Measurements from ENCODE around the gene RPL11.
"Not testable (repeated sequence)": the region's sequence is repeated elsewhere in the genome, so short reads cannot be mapped to it uniquely, and the experiment has no call there.

Gene RPL11

GRCh38 chr1:23691499-23692307 lies at the start of gene RPL11:
RPL11 (plus strand) TSS chr1:23691806; CDS start chr1:23691824, 18 bp downstream.
- Mint-ChIP-seq H3K27me3 (no peaks in the 10 kb centered on the region), H3K4me3 (peak within 1 kb of the TSS; percentile 97), H3K27ac (peak within 1 kb of the TSS; percentile 97), H3K36me3 (peaks cover 28% of the 10 kb centered on the region), H3K9me3 (ENCODE audit: low read depth) (no peaks in the 10 kb centered on the region), H3K4me1 (ENCODE audit: low read depth) (peaks cover 43% of the 10 kb centered on the region)

DNA sequence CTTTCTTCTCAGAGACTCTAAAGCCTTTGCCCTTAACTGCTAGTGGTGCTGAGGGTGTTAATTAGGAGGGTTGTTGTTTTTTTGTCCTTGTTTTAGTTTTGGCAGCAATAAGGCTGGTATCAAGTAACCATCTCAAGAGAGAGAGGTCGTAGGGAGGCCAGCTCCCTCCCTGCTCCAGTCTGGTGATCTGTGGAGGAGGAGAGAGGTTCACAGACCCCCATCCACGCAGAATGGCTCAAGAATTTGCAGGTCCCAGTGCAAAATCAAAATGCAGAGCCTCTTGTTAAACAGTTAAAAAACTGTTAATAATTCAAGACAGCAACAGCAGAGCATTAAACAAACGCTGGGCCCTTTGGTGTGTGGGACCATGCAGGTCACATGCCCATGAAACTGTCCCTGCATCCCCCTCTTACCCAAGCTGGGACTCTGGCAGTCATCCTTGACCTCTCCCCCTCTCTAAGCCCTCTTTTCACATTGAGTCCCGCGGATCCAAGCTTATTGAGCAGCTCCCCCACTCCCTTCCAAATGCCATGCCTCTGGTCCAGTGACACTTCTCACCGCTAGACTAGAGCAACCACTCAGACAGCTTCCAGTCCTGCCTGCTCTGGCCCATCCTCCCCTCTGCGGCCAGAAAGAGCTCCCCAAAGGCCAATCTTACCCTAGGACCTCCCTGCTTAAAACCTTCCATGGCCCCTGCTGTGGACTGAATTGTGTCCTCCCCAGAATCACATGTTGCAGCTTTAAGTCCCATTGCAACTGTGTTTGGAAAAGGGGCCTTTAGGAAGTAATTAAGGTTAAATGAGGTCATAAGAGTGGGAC lies 47.7 kb upstream of the RPL11 start:
- Mint-ChIP-seq H3K4me1 (ENCODE audit: low read depth) (no peaks in the 10 kb centered on the region), H3K27ac (no peak overlapping the region), H3K27me3 (no peaks in the 10 kb centered on the region)

DNA sequence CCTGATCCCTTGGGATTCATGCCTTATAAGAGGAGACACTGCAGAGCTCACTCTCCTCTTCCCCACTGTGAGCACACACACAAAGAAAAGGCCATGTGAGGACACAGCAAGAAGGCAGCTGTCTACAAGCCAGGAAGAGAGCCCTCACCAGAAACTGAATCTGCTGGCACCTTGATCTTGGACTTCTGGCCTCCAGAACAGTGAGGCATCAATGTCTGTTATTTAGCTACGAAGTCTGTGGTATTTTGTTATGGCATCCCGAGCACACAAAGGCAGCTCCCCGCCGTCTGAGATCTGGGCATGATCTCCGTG lies 47.1 kb upstream of the RPL11 start:
- Mint-ChIP-seq H3K9me3 (ENCODE audit: low read depth) (no peaks in the 10 kb centered on the region), H3K4me1 (ENCODE audit: low read depth) (no peaks in the 10 kb centered on the region), H3K27me3 (no peaks in the 10 kb centered on the region), H3K4me3 (no peak overlapping the region), H3K27ac (no peak overlapping the region), H3K36me3 (no peaks in the 10 kb centered on the region)

More for the DNA sequence above, 47.7 kb upstream of the RPL11 start:
- Mint-ChIP-seq H3K9me3 (ENCODE audit: low read depth) (no peaks in the 10 kb centered on the region), H3K4me3 (no peak overlapping the region), H3K36me3 (no peaks in the 10 kb centered on the region)

- no peak overlapping the region for H3K4me3 Mint-ChIP-seq
- H3K27me3 Mint-ChIP-seq: no peaks in the 10 kb centered on the region
- H3K27ac Mint-ChIP-seq: no peak overlapping the region
- H3K4me1 Mint-ChIP-seq (ENCODE audit: low read depth): no peaks in the 10 kb centered on the region
- H3K9me3 Mint-ChIP-seq (ENCODE audit: low read depth): no peaks in the 10 kb centered on the region
- no peaks in the 10 kb centered on the region for H3K36me3 Mint-ChIP-seq
Observed at GRCh38 chr1:23645338-23645737, 46.3 kb upstream of the RPL11 start.

DNA sequence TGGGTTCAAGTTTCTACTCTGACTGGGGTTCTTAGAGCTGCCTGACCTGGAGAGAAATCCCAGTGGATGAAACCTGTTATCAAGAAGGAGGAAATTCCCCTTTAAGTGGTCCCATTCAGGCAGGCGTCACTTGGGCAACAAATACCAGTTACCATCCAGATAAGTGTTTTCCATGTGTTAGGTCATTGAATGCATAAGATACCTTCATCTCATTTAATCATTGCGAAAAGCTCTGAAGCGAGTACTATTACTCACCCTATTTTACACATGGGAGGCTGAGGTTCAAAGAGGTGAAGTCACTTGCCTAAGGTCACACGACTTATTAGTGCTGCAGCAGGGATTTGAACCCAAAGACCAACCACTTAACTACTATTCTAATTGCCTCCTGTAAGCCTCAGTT lies 45.5 kb upstream of the RPL11 start:
- H3K27ac Mint-ChIP-seq: no peak overlapping the region
- H3K27me3 Mint-ChIP-seq: no peaks in the 10 kb centered on the region
- no peaks in the 10 kb centered on the region for H3K4me1 Mint-ChIP-seq (ENCODE audit: low read depth)
- H3K9me3 Mint-ChIP-seq (ENCODE audit: low read depth): no peaks in the 10 kb centered on the region
- H3K4me3 Mint-ChIP-seq: no peak overlapping the region
- no peaks in the 10 kb centered on the region for H3K36me3 Mint-ChIP-seq

DNA sequence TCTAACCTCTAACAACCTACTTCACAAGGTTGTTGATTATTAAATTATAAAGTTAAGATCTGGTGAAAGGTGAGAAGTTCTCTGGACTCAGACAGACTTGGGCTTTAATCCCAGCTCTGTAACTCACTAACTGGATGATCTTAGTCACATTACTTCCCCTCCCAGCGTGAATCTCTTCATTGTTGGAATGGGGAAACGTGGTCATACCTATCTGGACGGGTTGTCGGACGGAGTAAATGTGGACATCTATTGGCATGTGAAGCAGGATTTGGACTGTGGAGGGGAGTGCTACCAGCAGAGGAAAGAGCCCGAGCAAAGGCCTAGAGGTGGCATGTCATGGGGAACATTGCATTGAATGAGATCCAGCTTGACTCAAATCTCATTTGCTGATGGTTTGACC lies 45.1 kb upstream of the RPL11 start:
- H3K4me1 Mint-ChIP-seq (ENCODE audit: low read depth): no peaks in the 10 kb centered on the region

DNA sequence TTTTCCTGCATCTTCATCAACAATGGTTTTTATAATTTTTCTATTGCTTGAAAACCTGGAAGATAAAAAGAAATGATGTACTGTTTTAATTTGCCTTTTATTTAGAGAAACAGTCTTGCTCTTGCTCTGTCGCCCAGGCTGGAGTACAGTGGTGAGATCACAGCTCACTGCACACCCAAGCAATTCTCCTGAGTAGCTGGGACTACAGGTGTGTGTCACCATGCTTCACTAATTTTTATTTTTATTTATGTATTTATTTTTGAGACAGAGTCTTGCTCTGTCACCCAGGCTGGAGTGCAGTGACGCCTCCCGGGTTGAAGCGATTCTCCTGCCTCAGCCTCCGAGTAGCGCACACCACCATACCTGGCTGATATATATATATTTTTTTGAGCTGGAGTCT lies 43.0 kb upstream of the RPL11 start:
- H3K4me1 Mint-ChIP-seq (ENCODE audit: low read depth): no peaks in the 10 kb centered on the region
- no peak overlapping the region for H3K27ac Mint-ChIP-seq
- no peaks in the 10 kb centered on the region for H3K9me3 Mint-ChIP-seq (ENCODE audit: low read depth)
- H3K27me3 Mint-ChIP-seq: no peaks in the 10 kb centered on the region
- no peak overlapping the region for H3K4me3 Mint-ChIP-seq
- no peaks in the 10 kb centered on the region for H3K36me3 Mint-ChIP-seq

More for the DNA sequence above, 45.1 kb upstream of the RPL11 start:
- no peaks in the 10 kb centered on the region for H3K36me3 Mint-ChIP-seq
- H3K27ac Mint-ChIP-seq: no peak overlapping the region
- H3K4me3 Mint-ChIP-seq: no peak overlapping the region
- no peaks in the 10 kb centered on the region for H3K9me3 Mint-ChIP-seq (ENCODE audit: low read depth)
- no peaks in the 10 kb centered on the region for H3K27me3 Mint-ChIP-seq

DNA sequence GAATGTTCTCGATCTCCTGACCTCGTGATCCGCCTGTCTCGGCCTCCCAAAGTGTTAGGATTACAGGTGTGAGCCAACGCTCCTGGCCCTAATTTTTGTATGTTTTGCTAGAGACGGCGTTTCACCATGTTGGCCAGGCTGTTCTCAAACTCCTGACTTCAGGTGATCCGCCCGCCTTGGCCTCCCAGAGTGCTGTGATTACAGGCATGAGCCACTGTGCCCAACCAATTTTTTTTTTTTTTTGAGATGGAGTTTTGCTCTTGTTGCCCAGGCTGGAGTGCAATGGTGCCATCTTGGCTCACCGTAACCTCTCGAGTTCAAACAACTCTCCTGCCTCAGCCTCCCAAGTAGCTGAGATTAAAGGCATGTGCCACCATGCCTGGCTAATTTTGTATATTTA lies 42.4 kb upstream of the RPL11 start:
- H3K36me3 Mint-ChIP-seq; H3K9me3 Mint-ChIP-seq (ENCODE audit: low read depth); H3K27me3 Mint-ChIP-seq; H3K4me1 Mint-ChIP-seq (ENCODE audit: low read depth); H3K27ac Mint-ChIP-seq; H3K4me3 Mint-ChIP-seq: not testable (repeated sequence)

DNA sequence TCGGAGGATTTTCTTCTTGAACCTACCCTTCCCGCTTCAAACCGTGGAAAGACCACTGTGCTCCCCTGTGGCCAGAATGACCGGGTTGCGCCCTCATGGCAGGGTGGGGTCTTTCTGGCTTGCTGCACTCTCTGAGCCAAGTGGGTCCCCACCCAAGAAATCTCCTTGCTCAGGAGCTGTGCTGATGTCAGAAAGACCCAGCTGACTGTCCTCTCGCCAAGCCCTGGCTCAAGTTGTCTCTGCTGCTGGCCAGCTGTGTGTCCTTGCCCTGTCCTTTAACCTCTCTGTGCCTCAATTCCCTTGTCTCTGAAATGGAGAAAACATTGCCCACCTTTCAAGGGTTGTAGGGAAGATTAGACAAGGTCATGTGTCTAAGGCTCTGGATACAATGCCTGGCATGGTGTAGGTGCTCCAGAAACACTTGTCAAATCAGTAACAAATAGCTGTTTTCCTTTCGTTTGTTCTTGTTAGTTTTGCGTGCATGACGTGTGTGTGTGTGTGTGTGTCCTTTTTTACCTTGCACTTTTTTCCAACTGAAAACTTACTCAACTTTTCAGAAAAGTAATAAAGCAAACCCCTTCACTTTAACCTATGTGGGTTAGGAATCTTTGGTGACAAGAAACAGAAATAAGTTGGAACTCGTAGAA lies 41.1 kb upstream of the RPL11 start:
- Mint-ChIP-seq H3K9me3 (ENCODE audit: low read depth) (no peaks in the 10 kb centered on the region), H3K27ac (no peak overlapping the region), H3K36me3 (peaks cover 3% of the 10 kb centered on the region), H3K27me3 (no peaks in the 10 kb centered on the region), H3K4me1 (ENCODE audit: low read depth) (no peaks in the 10 kb centered on the region), H3K4me3 (no peak overlapping the region)

DNA sequence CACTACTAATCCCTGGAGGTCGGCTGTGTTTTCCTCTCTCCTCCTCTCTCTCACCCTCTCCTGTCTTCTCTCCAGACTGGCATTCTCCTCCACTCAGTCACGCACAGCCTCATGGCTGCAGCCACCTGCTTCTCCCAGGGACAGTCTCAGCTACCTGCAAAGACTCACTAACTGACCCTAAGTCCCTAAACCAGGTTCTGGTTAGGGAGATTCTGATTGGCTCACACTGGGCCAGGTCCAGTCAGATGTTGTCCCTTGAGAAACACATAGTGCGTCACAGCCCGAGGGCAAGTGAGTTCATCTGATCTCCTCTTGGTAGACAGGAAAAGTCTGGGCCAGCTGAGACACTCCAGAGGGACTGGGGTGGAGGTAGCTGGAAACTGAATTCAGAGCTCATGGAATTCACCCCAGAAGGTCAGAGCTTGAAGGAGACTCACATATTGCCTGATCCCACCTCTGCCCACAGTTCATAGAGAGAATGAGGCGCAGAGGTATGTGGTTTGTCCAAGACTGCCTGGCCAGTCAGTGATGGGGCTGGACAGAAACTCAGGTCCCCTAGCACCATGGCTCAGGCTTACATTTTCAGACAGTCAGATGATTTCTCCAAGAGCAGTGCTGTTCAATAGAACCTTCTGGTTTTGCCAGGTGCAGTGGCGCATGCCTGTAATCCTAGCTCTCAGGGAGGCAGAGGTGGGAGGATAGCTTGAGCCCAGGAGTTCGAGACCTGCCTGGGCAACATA lies 40.4 kb upstream of the RPL11 start:
- Mint-ChIP-seq H3K9me3 (ENCODE audit: low read depth) (no peaks in the 10 kb centered on the region), H3K36me3 (peaks cover 3% of the 10 kb centered on the region), H3K27me3 (no peaks in the 10 kb centered on the region), H3K4me1 (ENCODE audit: low read depth) (no peaks in the 10 kb centered on the region), H3K27ac (no peak overlapping the region), H3K4me3 (no peak overlapping the region)

- H3K9me3 Mint-ChIP-seq (ENCODE audit: low read depth): no peaks in the 10 kb centered on the region
- H3K27ac Mint-ChIP-seq: no peak overlapping the region
- H3K4me1 Mint-ChIP-seq (ENCODE audit: low read depth): no peaks in the 10 kb centered on the region
- peaks cover 3% of the 10 kb centered on the region for H3K36me3 Mint-ChIP-seq
- H3K27me3 Mint-ChIP-seq: no peaks in the 10 kb centered on the region
- no peak overlapping the region for H3K4me3 Mint-ChIP-seq
Observed at GRCh38 chr1:23657659-23658275, 33.8 kb upstream of the RPL11 start.

DNA sequence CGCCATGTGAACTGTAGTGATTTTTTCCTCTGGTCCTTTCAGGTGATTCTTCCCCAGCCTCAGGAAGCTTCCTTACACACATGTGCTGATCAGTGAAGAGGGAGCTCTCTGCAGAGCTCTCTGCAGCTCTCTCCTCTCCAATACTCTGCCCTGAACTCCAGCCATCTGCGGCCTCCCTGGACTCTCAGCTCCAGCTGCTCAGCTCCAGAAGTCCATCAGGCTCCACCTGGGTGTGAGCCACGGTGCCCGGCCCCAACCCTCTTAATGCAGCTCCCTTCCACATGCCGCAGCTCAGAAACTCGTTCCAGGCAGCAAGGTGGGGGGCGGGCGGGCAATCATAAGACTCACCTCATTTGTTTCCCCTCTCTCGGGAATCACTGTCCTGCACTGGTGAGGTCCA lies 30.9 kb upstream of the RPL11 start:
- Mint-ChIP-seq H3K4me1 (ENCODE audit: low read depth) (peaks cover 4% of the 10 kb centered on the region), H3K4me3 (no peak overlapping the region), H3K27me3 (no peaks in the 10 kb centered on the region), H3K36me3 (no peaks in the 10 kb centered on the region), H3K27ac (no peak overlapping the region), H3K9me3 (ENCODE audit: low read depth) (no peaks in the 10 kb centered on the region)

DNA sequence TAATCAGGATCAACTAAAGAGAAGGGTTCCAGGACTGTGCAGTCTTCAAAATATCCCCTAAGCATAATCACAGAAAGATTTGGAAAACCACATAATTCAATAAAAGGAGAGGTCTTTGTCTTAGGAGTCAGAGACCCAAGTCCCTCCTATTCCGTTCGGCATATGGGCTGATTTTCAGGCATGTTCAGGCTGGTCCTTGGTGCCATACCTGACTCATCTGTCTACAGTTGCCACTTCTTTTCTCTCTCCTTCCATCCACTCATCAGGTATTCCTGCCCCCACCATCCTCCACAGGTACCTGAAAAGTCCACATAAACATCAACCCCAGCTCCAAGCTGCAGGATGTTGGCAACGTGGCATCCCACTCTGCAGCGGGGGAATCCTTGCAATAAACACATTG lies 29.7 kb upstream of the RPL11 start:
- Mint-ChIP-seq H3K9me3 (ENCODE audit: low read depth) (no peaks in the 10 kb centered on the region), H3K27me3 (no peaks in the 10 kb centered on the region), H3K36me3 (no peaks in the 10 kb centered on the region), H3K4me1 (ENCODE audit: low read depth) (peaks cover 4% of the 10 kb centered on the region), H3K27ac (no peak overlapping the region), H3K4me3 (no peak overlapping the region)

Data from activated naive CD8-positive, alpha-beta T cell (primary cell).